HepG2 (cell line): Measurements from ENCODE around the gene ASB16. TPM values are rescaled to one million over a fixed set of nuclear protein-coding genes. Genes with fewer than 3 reads are reported as not detected.
A peak's percentile ranks its signal among the peaks of the same experiment; 100 is the strongest.

Source experiments
- BCLAF1 ChIP-seq: fragments of 450-650 bp; IDR thresholded peaks from 2 replicates; pipeline ENCODE4 v1.6.1; 2017; ENCODE audit warnings: mild to moderate bottlenecking
- CENPT ChIP-seq: sonication (generic); formaldehyde crosslinking; IDR thresholded peaks from 2 replicates; pipeline ENCODE4 v1.8.0; 2022; ENCODE audit warnings: low read depth, mild to moderate bottlenecking, moderate library complexity, missing genetic modification reagents
- CHCHD3 ChIP-seq: sonication (generic); formaldehyde crosslinking; IDR thresholded peaks from 2 replicates; pipeline ENCODE4 v1.8.0; 2022; ENCODE audit warnings: mild to moderate bottlenecking, missing genetic modification reagents, moderate library complexity
- DR1 ChIP-seq: sonication (generic); formaldehyde crosslinking; IDR thresholded peaks from 2 replicates; pipeline ENCODE4 v1.8.0; 2021; ENCODE audit warnings: mild to moderate bottlenecking, missing genetic modification reagents, inconsistent platforms
- E2F2 ChIP-seq: sonication (generic); formaldehyde crosslinking; IDR thresholded peaks from 2 replicates; pipeline ENCODE4 v1.4.0; 2020; ENCODE audit warnings: missing genetic modification reagents, borderline replicate concordance
- ISL2 ChIP-seq: sonication (generic); formaldehyde crosslinking; IDR thresholded peaks from 2 replicates; pipeline ENCODE4 v1.5.0; 2020; ENCODE audit warnings: missing genetic modification reagents
- NCOA1 ChIP-seq: sonication (generic); formaldehyde crosslinking; IDR thresholded peaks from 2 replicates; pipeline ENCODE4 v1.9.0; 2021; ENCODE audit warnings: missing genetic modification reagents
- NR2F6 ChIP-seq, 2 experiments: IDR thresholded peaks; 2 replicates each; pipeline ENCODE4 v1.6.1; 2016; ENCODE audit warnings: antibody characterized with exemption in 1 of 2, mild to moderate bottlenecking in 1 of 2
- PAWR ChIP-seq: sonication (generic); formaldehyde crosslinking; IDR thresholded peaks from 2 replicates; pipeline ENCODE4 v1.4.0; 2020; ENCODE audit warnings: missing genetic modification reagents, mild to moderate bottlenecking, borderline replicate concordance
- PCBP1 ChIP-seq: fragments of 200-400 bp; formaldehyde crosslinking; IDR thresholded peaks from 2 replicates; pipeline ENCODE4 v1.6.1; 2017; ENCODE audit warnings: mild to moderate bottlenecking, low read depth, low read length, borderline replicate concordance
- RBM39 ChIP-seq: fragments of 200-400 bp; formaldehyde crosslinking; IDR thresholded peaks from one replicate; pipeline ENCODE4 v1.6.1; 2018; ENCODE audit warnings: antibody characterized with exemption, mild to moderate bottlenecking, low read depth, low read length; ENCODE audit not compliant: poor library complexity, severe bottlenecking
- RFX1 ChIP-seq: fragments of 450-650 bp; IDR thresholded peaks from 2 replicates; pipeline ENCODE4 v1.6.1; 2017
- TMF1 ChIP-seq: sonication (generic); formaldehyde crosslinking; IDR thresholded peaks from 2 replicates; pipeline ENCODE4 v1.8.1; 2022; ENCODE audit warnings: low read depth, missing genetic modification reagents
- YEATS2 ChIP-seq: sonication (generic); formaldehyde crosslinking; IDR thresholded peaks from 2 replicates; pipeline ENCODE4 v1.4.0; 2020; ENCODE audit warnings: missing genetic modification reagents, borderline replicate concordance
- ZBTB1 ChIP-seq: sonication (generic); formaldehyde crosslinking; IDR thresholded peaks from 2 replicates; pipeline ENCODE4 v1.4.0; 2020; ENCODE audit warnings: missing genetic modification reagents, borderline replicate concordance
- ZBTB21 ChIP-seq: sonication (generic); formaldehyde crosslinking; IDR thresholded peaks from 2 replicates; pipeline ENCODE4 v1.4.0; 2020; ENCODE audit warnings: missing genetic modification reagents
- ZNF30 ChIP-seq: sonication (generic); formaldehyde crosslinking; IDR thresholded peaks from 2 replicates; pipeline ENCODE4 v1.5.0; 2020; ENCODE audit warnings: mild to moderate bottlenecking, missing genetic modification reagents
- ZNF44 ChIP-seq: sonication (generic); formaldehyde crosslinking; IDR thresholded peaks from 2 replicates; pipeline ENCODE4 v1.5.1; 2020; ENCODE audit warnings: mild to moderate bottlenecking, missing genetic modification reagents
- ZNF496 ChIP-seq: sonication (generic); formaldehyde crosslinking; IDR thresholded peaks from 2 replicates; pipeline ENCODE4 v1.8.1; 2023; ENCODE audit warnings: mild to moderate bottlenecking, moderate library complexity, missing genetic modification reagents; ENCODE audit not compliant: insufficient replicate concordance
- ZNF605 ChIP-seq: sonication (generic); formaldehyde crosslinking; IDR thresholded peaks from 2 replicates; pipeline ENCODE4 v1.8.0; 2022; ENCODE audit warnings: mild to moderate bottlenecking, missing genetic modification reagents
- polyA plus RNA-seq, 8 experiments: library from polyadenylated mRNA; depleted of rRNA in 3 of 8; stranded (reverse) in 7 of 8; unstranded in 1 of 8; fragments of >200 nt; fragmentation: Illumina TruSeq in 4 of 8; extraction: Trizol in 4 of 8; gene quantifications; 2 replicates each; pipeline versions ENCODE4 v1.2.1 to v1.2.3, GENCODE V29; 2011 to 2016; ENCODE audit warnings: low read depth in 4 of 8, missing spikeins in 1 of 8, mixed read lengths in 1 of 8; ENCODE audit not compliant: insufficient read depth in 1 of 8
- total RNA-seq, 5 experiments: library from RNA; depleted of rRNA; stranded (reverse); fragments of >200 nt; fragmentation: Illumina TruSeq; extraction: Trizol; gene quantifications; 2 replicates each; pipeline ENCODE4 v1.2.3, GENCODE V29; 2016; ENCODE audit warnings: low read depth in 1 of 5
- TF ChIP-seq, protein P1 (sequence below): IDR thresholded peaks from 2 replicates; pipeline ENCODE4 v1.6.1; 2018; ENCODE audit warnings: missing genetic modification reagents, mild to moderate bottlenecking, missing compliant biosample characterization
- TF ChIP-seq, protein P2 (sequence below): sonication (generic); formaldehyde crosslinking; IDR thresholded peaks from 2 replicates; pipeline ENCODE4 v1.4.0; 2020; ENCODE audit warnings: missing genetic modification reagents, borderline replicate concordance

The ASB16 gene
- total and polyA plus RNA-seq, 2 of the 13 experiments (the other 11 are each of a cell fraction or from before 2014, with no cell fraction given), result 0.07 TPM; not detected in 1

- TF ChIP-seq, protein P1, sequence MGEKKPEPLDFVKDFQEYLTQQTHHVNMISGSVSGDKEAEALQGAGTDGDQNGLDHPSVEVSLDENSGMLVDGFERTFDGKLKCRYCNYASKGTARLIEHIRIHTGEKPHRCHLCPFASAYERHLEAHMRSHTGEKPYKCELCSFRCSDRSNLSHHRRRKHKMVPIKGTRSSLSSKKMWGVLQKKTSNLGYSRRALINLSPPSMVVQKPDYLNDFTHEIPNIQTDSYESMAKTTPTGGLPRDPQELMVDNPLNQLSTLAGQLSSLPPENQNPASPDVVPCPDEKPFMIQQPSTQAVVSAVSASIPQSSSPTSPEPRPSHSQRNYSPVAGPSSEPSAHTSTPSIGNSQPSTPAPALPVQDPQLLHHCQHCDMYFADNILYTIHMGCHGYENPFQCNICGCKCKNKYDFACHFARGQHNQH (CRISPR knock-in tag), result peak; percentile 56
- TF ChIP-seq PCBP1 (no peak), RFX1 (no peak), YEATS2 (CRISPR knock-in tag) (peak; percentile 53; the same call in 1 of the 2 replicates), PAWR (CRISPR knock-in tag) (no peak), E2F2 (CRISPR knock-in tag) (no peak), CHCHD3 (0 out of 2 replicates have a peak, but pooled peaks have one; percentile 49), RBM39 (peak; percentile 84), CENPT (CRISPR knock-in tag) (no peak), ZNF496 (CRISPR knock-in tag) (no peak), ZNF44 (CRISPR knock-in tag) (no peak), ZNF30 (no peak), DR1 (no peak), TMF1 (CRISPR knock-in tag) (peak; percentile 18; the same call in 1 of the 2 replicates), NR2F6 (IDR thresholded peaks at IDR 0.05) (no peak), NR2F6 (CRISPR knock-in tag; IDR thresholded peaks at IDR 0.05) (no peak), NCOA1 (CRISPR knock-in tag) (no peak), BCLAF1 (no peak), ISL2 (CRISPR knock-in tag) (no peak; the same call in 1 of the 2 replicates), ZNF605 (CRISPR knock-in tag) (no peak), ZBTB21 (CRISPR knock-in tag) (no peak), ZBTB1 (CRISPR knock-in tag) (no peak)
- TF ChIP-seq, protein P2, sequence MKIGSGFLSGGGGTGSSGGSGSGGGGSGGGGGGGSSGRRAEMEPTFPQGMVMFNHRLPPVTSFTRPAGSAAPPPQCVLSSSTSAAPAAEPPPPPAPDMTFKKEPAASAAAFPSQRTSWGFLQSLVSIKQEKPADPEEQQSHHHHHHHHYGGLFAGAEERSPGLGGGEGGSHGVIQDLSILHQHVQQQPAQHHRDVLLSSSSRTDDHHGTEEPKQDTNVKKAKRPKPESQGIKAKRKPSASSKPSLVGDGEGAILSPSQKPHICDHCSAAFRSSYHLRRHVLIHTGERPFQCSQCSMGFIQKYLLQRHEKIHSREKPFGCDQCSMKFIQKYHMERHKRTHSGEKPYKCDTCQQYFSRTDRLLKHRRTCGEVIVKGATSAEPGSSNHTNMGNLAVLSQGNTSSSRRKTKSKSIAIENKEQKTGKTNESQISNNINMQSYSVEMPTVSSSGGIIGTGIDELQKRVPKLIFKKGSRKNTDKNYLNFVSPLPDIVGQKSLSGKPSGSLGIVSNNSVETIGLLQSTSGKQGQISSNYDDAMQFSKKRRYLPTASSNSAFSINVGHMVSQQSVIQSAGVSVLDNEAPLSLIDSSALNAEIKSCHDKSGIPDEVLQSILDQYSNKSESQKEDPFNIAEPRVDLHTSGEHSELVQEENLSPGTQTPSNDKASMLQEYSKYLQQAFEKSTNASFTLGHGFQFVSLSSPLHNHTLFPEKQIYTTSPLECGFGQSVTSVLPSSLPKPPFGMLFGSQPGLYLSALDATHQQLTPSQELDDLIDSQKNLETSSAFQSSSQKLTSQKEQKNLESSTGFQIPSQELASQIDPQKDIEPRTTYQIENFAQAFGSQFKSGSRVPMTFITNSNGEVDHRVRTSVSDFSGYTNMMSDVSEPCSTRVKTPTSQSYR (CRISPR knock-in tag), result peak; percentile 82; the same call in 1 of the 2 replicates
These were observed 48.0 kb downstream of the ASB16 start (continued) for GRCh38 chr17:44218344-44219107.
